Glomerular endothelial cell (primary cell): Measurements from ENCODE around the gene BCAS1. TPM values are rescaled to one million over a fixed set of nuclear protein-coding genes. Genes with fewer than 3 reads are reported as not detected.
A peak's percentile ranks its signal among the peaks of the same experiment; 100 is the strongest.

Source experiments
- DNase-seq: peaks from one replicate; pipeline ENCODE4 v3.0.0-alpha.2; 2011; ENCODE audit warnings: low read depth, low spot score; ENCODE audit errors: extremely low read depth
- total RNA-seq: library from RNA; depleted of rRNA; stranded (reverse); fragments of >200 nt; gene quantifications from 2 replicates; pipeline ENCODE4 v1.2.3, GENCODE V29; 2015

The BCAS1 gene
- total RNA-seq, 1 donor from 2014 or later: not detected

- DNase-seq: no peak
Measured at GRCh38 chr20:53914091-53914780, 156.2 kb downstream of the BCAS1 start.

- DNase-seq: no peak
Measured at GRCh38 chr20:53911301-53911700, 159.1 kb downstream of the BCAS1 start.

GRCh38 chr20:53910351-53911002 is 159.9 kb downstream of the BCAS1 start:
- DNase-seq: no peak

- DNase-seq: no peak
Measured at GRCh38 chr20:53907968-53908751, 162.2 kb downstream of the BCAS1 start.

GRCh38 chr20:53905820-53906191 is 164.6 kb downstream of the BCAS1 start:
- no peak for DNase-seq

- no peak for DNase-seq
Measured at GRCh38 chr20:53905019-53905819, 165.2 kb downstream of the BCAS1 start.

- DNase-seq: no peak
Measured at GRCh38 chr20:53904261-53904660, 166.1 kb downstream of the BCAS1 start.

- DNase-seq: no peak
Measured at GRCh38 chr20:53903652-53903987, 166.8 kb downstream of the BCAS1 start.

GRCh38 chr20:53902968-53903651 is 167.3 kb downstream of the BCAS1 start:
- no peak for DNase-seq

GRCh38 chr20:53901497-53902096 is 168.8 kb downstream of the BCAS1 start:
- no peak for DNase-seq

- no peak for DNase-seq
Measured at GRCh38 chr20:53901064-53901463, 169.3 kb downstream of the BCAS1 start.

GRCh38 chr20:53900380-53900999 is 169.9 kb downstream of the BCAS1 start:
- peak; percentile 80 for DNase-seq

GRCh38 chr20:53899351-53900167 is 170.8 kb downstream of the BCAS1 start:
- no peak for DNase-seq

GRCh38 chr20:53898556-53898931 is 171.8 kb downstream of the BCAS1 start:
- DNase-seq: no peak

- peak; percentile 77 for DNase-seq
Measured at GRCh38 chr20:53897884-53898555, 172.4 kb downstream of the BCAS1 start.

- no peak for DNase-seq
Measured at GRCh38 chr20:53896647-53897046, 173.7 kb downstream of the BCAS1 start.

- no peak for DNase-seq
Measured at GRCh38 chr20:53896041-53896440, 174.4 kb downstream of the BCAS1 start.

- DNase-seq: no peak
Measured at GRCh38 chr20:53895385-53895755, 175.0 kb downstream of the BCAS1 start.
